ENCODE data around the gene SLC15A5. TPM values are rescaled to one million over a fixed set of nuclear protein-coding genes. Genes with fewer than 3 reads are reported as not detected.

The SLC15A5 gene
- total and polyA plus RNA-seq, 12 donors: not detected

GRCh38 chr12:16260206-16260605, 17.3 kb downstream of the SLC15A5 start:
- no peak for DNase-seq
- Histone ChIP-seq H3K27ac (no peak overlapping the region), H3K9me3 (peaks cover 0 to 13% (median 0%) of the 10 kb centered on the region in 11 donors), H3K4me3 (no peak overlapping the region), H3K27me3 (no peaks in the 10 kb centered on the region), H3K36me3 (no peaks in the 10 kb centered on the region), H3K4me1 (no peaks in the 10 kb centered on the region)
- TF ChIP-seq, protein P1, sequence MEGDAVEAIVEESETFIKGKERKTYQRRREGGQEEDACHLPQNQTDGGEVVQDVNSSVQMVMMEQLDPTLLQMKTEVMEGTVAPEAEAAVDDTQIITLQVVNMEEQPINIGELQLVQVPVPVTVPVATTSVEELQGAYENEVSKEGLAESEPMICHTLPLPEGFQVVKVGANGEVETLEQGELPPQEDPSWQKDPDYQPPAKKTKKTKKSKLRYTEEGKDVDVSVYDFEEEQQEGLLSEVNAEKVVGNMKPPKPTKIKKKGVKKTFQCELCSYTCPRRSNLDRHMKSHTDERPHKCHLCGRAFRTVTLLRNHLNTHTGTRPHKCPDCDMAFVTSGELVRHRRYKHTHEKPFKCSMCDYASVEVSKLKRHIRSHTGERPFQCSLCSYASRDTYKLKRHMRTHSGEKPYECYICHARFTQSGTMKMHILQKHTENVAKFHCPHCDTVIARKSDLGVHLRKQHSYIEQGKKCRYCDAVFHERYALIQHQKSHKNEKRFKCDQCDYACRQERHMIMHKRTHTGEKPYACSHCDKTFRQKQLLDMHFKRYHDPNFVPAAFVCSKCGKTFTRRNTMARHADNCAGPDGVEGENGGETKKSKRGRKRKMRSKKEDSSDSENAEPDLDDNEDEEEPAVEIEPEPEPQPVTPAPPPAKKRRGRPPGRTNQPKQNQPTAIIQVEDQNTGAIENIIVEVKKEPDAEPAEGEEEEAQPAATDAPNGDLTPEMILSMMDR (IDR thresholded peaks at IDR 0.05): no peak
- ATAC-seq: no peak
- WGBS, 2 donors: 84 to 87% methylated on average over 4 of the region's 4 CpGs
- intact Hi-C loops (cut with DNase I): no loop called here

DNA sequence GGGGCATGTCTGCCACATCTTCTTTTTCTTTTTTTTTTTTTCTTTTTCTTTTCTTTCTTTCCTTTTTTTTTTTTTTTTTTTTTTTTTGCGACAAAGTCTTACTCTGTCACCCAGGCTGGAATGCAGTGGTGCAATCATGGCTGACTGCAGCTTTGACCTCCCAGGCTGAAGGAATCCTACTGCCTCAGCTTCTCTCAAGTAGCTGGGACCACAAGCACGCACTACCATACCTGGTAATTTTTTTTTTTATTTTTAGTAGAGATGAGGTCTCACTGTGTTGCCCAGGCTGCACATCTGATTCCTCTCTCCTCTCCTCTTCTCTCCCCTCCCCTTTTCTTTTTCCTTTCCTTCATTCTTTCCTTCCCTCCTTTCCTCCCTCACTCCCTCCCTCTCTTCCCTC, 18.5 kb downstream of the SLC15A5 start:
- no peak for ATAC-seq
- WGBS, 2 donors: 82 to 94% methylated on average over 2 of the region's 2 CpGs

GRCh38 chr12:16246264-16246663, 31.2 kb downstream of the SLC15A5 start:
- Histone ChIP-seq H3K4me1 (no peaks in the 10 kb centered on the region), H3K9me3 (no peaks in the 10 kb centered on the region), H3K27ac (no peak overlapping the region), H3K4me3 (no peak overlapping the region), H3K27me3 (no peaks in the 10 kb centered on the region), H3K36me3 (no peaks in the 10 kb centered on the region)
- ATAC-seq (no peak), DNase-seq (no peak)
- WGBS, 2 donors: 72 to 77% methylated on average over 1 of the region's 1 CpG
- TF ChIP-seq, protein P1 (IDR thresholded peaks at IDR 0.05): no peak
- intact Hi-C loops (cut with DNase I): no loop called here

More for the DNA sequence above, 18.5 kb downstream of the SLC15A5 start:
- H3K9me3 ChIP-seq: peaks cover 0 to 10% (median 0%) of the 10 kb centered on the region in 11 donors
- no peak overlapping the region for H3K27ac ChIP-seq
- no peaks in the 10 kb centered on the region for H3K27me3 ChIP-seq
- H3K36me3 ChIP-seq: no peaks in the 10 kb centered on the region
- intact Hi-C loops (cut with DNase I): no loop called here
- TF ChIP-seq, protein P1 (IDR thresholded peaks at IDR 0.05): no peak
- no peaks in the 10 kb centered on the region for H3K4me1 ChIP-seq
- no peak for DNase-seq
- H3K4me3 ChIP-seq: no peak overlapping the region

- no peaks in the 10 kb centered on the region for H3K36me3 ChIP-seq
- TF ChIP-seq, protein P1 (IDR thresholded peaks at IDR 0.05): no peak
Observed at GRCh38 chr12:16245209-16245608, 32.3 kb downstream of the SLC15A5 start.

More at GRCh38 chr12:16245209-16245608, 32.3 kb downstream of the SLC15A5 start:
- Histone ChIP-seq H3K4me1 (no peaks in the 10 kb centered on the region), H3K4me3 (no peak overlapping the region), H3K27ac (no peak overlapping the region), H3K9me3 (no peaks in the 10 kb centered on the region), H3K27me3 (no peaks in the 10 kb centered on the region)
- ATAC-seq (no peak), DNase-seq (no peak)
- intact Hi-C loops (cut with DNase I): no loop called here
- WGBS, 2 donors: 71 to 74% methylated on average over 3 of the region's 3 CpGs
